GM03348 (cell line): ENCODE data around the gene ANGEL2.
"Not testable (repeated sequence)": the region's sequence is repeated elsewhere in the genome, so short reads cannot be mapped to it uniquely, and the experiment has no call there.

ENCODE experiments used
- DNase-seq: peaks from one replicate; pipeline ENCODE4 v3.0.0; 2012; ENCODE audit warnings: low spot score

The ANGEL2 gene

GRCh38 chr1:213017447-213018273 lies 2.0 kb upstream of the ANGEL2 start:
- no peak for DNase-seq

GRCh38 chr1:213014642-213015041 lies 1.0 kb downstream of the ANGEL2 start:
- DNase-seq, result peak; percentile 27

- DNase-seq, result no peak
These were observed 7.1 kb downstream of the ANGEL2 start for GRCh38 chr1:213008564-213008963.

GRCh38 chr1:213003256-213003655 lies 12.4 kb downstream of the ANGEL2 start:
- no peak for DNase-seq

GRCh38 chr1:212994926-212995325 lies 20.7 kb downstream of the ANGEL2 start:
- DNase-seq, result no peak

DNA sequence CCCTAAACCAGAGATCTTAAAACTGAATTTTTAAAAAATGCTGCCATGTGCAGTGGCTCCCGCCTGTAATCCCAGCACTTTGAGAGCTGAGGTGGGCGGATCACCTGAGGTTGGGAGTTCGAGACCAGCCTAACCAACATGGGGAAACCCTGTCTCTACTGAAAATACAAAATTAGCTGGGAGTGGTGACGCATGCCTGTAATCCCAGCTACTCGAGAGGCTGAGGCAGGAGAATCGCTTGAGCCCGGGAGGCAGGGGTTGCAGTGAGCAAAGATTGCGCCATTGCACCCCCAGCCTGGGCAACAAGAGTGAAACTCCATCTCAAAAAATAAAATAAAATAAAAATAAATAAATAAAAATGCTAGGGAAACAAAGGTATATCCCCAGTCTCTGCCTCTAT lies 21.7 kb downstream of the ANGEL2 start:
- not testable (repeated sequence) for DNase-seq

DNA sequence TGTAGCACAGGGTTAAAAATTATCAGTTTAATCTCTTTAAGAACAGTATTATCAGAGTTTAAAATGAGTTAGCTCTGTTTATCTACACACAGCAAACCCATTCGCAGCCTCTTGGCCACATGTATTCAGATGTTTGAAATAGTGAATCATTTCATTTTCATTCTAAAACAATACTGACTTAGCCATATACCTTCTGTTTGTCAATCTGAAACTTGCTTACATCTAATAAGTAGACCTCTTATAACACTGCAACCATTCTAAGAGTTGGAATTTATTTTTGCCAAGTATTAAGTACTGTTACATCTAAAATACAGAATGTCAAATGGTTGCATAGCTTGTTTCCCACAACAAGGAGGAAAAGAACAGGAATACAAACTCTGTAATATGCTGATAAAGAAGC lies 25.4 kb downstream of the ANGEL2 start:
- no peak for DNase-seq

DNA sequence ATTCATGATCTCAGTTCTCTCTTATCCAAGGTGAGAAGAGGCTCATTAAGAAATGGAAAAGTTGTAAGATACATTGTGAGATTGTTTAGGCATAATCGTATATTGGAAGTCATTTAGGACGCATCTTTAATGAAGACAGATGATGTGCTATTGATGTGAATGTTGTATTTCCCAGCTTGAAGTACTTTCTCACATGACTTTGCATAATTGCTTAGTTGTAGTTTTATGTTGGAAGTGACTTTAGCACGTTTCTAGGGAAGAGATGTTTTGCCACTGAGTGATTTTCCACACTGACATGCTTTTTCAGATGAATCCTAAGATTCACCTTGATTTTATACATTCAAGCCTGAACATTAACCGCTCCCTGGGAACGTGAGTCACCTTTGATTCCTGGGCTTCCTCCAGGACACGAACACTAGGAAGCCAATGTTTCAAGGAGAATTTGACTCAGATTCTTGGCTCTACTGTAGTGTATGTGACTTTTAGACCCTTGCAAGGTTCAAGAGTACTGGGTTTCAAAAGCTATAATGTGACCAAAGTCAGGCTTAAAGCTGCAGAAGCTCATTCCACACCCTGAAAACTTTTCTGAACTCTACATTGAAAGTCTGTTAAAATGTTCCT lies 27.9 kb downstream of the ANGEL2 start:
- no peak for DNase-seq

GRCh38 chr1:212986551-212986950 lies 29.1 kb downstream of the ANGEL2 start:
- no peak for DNase-seq

- no peak for DNase-seq
These were observed 31.0 kb downstream of the ANGEL2 start for GRCh38 chr1:212984522-212985291.

DNA sequence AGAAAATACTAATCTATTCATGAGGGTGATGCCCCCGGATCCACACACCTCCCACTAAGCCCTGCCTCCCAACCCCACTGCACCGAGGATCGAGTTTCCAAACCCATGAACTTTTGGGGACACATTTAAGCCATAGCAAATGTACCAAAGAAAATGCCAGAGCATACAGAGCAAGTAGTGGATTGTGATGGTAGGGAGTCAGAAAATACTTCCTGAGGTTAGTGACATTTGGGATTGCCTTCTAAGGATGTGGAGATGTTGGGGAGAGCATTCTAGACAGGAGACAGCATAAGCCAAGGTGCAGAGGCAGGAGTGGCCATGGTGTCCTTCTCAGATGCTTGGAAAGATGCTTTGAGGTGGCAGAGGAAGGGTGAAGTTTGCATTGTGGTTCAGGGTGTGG lies 32.2 kb downstream of the ANGEL2 start:
- DNase-seq, result no peak

DNA sequence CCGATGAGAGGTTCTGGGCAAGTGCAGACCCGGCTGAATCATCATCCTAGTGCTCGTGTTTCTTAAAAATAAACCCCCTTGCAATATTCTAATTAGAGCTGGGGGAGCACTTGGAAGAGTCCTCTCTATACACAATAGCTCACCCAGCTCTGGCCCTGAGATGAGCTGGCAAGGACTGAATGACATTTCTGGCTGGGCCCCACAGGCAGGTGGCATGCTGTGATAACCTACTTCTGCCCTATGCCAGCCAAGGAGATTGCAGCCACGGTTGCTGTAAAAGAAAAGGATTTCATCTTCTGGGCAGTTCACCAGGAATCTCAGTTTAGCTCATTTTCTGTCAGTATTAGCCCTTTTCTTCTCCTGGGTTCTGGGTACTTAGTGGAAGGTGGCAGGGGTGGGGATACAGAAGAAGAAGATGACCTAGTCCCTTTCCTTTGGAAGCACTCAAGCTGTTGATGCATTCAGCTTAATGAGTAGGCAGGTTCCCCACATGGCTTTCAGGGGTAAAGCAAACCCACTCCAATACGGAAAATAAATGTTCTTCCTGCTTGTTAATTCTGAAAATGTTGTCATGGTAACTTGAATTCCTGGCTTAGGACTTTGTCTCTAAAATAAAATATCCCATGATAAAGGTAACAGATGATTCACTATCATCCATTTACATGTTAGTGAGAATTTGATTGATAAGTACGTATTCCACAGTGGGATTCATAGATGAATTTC lies 33.1 kb downstream of the ANGEL2 start:
- no peak for DNase-seq

GRCh38 chr1:212981571-212982328 lies 33.9 kb downstream of the ANGEL2 start:
- DNase-seq, result no peak

DNA sequence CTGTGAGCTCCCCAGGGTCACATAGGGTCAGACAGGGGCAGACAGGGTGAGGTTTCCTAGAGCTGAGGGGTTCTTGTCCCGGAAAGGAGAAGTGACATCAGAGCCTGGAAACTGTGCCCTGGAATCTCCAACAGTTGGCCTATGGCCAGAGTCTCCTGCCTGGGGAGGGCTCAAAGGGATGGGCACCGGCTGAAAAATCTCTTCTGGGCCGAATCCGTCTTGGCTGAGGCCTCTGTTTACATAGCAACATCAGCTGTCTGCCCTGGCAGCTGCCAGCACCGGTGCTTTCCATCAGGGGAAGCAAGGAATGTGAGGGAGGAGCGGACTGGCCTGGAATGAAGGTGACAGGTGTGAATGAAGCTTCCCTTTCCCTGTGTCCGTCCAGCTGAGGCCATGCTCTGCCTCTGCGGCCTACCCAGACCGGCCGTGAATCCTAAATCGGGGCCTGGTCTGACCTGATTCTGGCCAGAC lies 34.6 kb downstream of the ANGEL2 start:
- no peak for DNase-seq

DNA sequence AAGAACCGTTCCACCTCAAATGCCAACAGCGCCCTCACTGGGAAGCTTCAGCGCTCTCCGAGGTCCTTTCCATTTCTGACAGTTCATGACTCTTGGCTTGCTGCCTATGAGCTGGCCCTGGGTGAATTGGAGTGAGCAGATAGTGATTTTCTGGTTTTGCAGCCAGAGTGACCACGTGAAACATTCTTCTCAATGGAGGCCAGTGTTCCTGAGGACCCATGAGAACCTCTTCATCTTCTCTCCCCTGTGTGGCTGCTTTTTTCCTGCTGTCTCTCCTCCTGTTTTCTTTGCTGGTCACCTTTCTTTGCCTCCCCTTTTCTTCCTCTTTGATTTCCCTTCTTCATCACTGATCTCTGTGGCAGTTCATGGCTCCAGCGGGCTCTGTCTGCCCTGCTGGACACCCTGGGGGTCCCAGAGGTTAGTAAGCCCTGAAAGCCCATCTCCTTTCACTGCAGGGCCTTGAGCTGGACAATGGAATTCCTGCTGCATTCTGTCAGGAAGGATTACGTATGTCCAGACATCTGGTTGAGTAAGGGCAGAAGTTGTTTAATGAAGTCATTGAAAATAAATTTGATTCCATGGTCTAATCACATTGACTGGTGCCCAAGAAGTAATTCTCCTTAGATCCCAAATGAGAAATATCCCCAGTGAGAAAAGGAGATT lies 35.4 kb downstream of the ANGEL2 start:
- no peak for DNase-seq

- no peak for DNase-seq
These were observed 36.1 kb downstream of the ANGEL2 start for GRCh38 chr1:212979340-212980122.

DNA sequence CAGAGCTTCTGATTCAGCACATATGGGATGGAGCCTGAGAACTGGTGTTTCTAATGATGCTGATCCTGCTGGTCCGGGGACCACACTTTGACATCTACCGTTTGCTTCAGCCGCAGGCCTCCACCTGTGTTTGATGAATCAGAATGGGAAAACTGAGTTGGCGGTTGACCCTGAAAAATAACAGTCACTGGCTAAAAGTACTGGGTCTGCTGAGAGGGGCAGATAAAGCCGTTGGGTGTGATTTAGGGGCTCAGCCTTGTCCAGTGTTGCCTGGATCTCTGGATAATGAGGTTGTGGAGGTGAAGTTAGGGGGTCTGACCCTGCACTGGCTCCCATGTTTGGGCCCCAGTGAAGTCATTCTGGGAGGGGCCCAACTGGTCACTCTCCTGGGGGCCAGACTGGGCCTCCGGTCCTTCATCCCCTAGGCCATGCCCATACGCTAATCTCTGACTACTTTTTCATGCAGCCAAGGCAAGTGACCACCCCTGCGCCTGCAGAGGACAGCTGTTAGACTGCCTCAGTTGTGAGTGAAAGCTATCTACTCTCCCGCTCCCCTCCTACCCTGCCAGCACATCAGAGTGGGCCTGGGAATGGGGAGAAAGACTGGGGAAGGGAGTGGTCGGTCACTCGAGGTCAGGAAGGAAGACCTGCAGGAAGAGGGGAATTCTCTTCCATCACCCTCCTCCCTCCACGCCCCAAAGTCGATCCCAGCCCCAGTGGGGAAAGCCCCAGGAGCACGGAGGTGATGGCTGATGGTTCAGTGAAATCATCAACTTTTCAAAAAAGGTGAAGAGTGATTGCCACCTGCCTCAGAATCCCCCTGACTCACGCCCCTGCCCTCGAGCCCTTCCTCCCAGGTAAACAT lies 37.7 kb downstream of the ANGEL2 start:
- DNase-seq, result no peak

DNA sequence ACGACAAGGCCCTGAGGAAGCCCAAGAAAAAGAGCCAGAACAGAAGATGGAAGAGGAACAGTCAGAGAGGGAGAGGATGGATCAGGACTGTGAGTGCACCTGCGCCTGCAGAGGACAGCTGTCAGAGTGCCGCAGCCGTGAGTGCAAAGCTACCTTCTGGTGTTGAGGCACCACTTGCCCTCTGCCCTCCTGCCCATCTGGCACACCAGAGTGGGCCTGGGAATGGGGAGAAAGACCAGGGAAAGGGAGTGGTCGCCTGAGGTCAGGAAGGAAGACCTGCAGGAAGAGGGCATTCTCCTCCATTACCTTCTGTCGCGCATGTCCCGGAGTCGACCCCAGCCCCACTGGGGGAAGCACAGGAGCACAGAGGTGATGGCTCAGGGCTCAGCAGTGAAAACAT lies 39.1 kb downstream of the ANGEL2 start:
- DNase-seq, result no peak
